ENCODE results near the gene YPEL4. TPM values are rescaled to one million over a fixed set of nuclear protein-coding genes. Genes with fewer than 3 reads are reported as not detected.

YPEL4 gene
- total RNA-seq, 1 donor from 2014 or later, result 0.20 TPM

Other genes starting within 250 kb of the YPEL4 start
- gene SLC43A3, start 222.8 kb downstream of the YPEL4 start, total RNA-seq, result 48.0 and 74.0 TPM in 2 replicates
- 0.07 TPM in 2 replicates for gene RTN4RL2, start 189.4 kb downstream of the YPEL4 start, total RNA-seq
- gene SLC43A1, start 134.2 kb downstream of the YPEL4 start, total RNA-seq, result 14.1 and 15.6 TPM in 2 replicates
- gene TIMM10, start 119.2 kb downstream of the YPEL4 start, total RNA-seq, result 52.2 and 74.4 TPM in 2 replicates
- not detected in 2 replicates for gene SMTNL1, start 112.3 kb downstream of the YPEL4 start, total RNA-seq
- 34.5 and 47.3 TPM in 2 replicates for gene UBE2L6, start 82.2 kb downstream of the YPEL4 start, total RNA-seq
- 0.11 TPM in 1 of 2 replicates, not detected in the other for gene SERPING1, start 52.2 kb downstream of the YPEL4 start, total RNA-seq
- gene CLP1, start 7.8 kb upstream of the YPEL4 start, total RNA-seq, result 22.9 and 26.0 TPM in 2 replicates
- gene ZDHHC5, start 18.2 kb upstream of the YPEL4 start, total RNA-seq, result 39.4 and 43.8 TPM in 2 replicates
- gene MED19, start 62.3 kb upstream of the YPEL4 start, total RNA-seq, result 16.7 and 18.5 TPM in 2 replicates
- 53.2 and 85.0 TPM in 2 replicates for gene TMX2, start 62.7 kb upstream of the YPEL4 start, total RNA-seq
- 60.6 and 86.0 TPM in 2 replicates for gene SELENOH, start 91.6 kb upstream of the YPEL4 start, total RNA-seq
- not detected in 2 replicates for gene BTBD18, start 101.9 kb upstream of the YPEL4 start, total RNA-seq
- gene CTNND1, start 111.9 kb upstream of the YPEL4 start, total RNA-seq, result 174 and 247 TPM in 2 replicates